ENCODE measurements around the gene KCNMB2.
"Not testable (repeated sequence)": the region's sequence is repeated elsewhere in the genome, so short reads cannot be mapped to it uniquely, and the experiment has no call there.

KCNMB2 gene

GRCh38 chr3:178512647-178513046 is 23.6 kb upstream of the KCNMB2 start:
- H3K36me3 Mint-ChIP-seq: no peaks in the 10 kb centered on the region
- ATAC-seq (ENCODE audit: low read depth) (no peak), DNase-seq (ENCODE audit: low spot score in 2 of 2) (no peak)
- H3K4me1 Mint-ChIP-seq: no peaks in the 10 kb centered on the region
- H3K9me3 Mint-ChIP-seq: no peaks in the 10 kb centered on the region
- peaks cover 2% of the 10 kb centered on the region for H3K27me3 Mint-ChIP-seq
- no peak overlapping the region for H3K4me3 Mint-ChIP-seq
- H3K27ac Mint-ChIP-seq: no peak overlapping the region

DNA sequence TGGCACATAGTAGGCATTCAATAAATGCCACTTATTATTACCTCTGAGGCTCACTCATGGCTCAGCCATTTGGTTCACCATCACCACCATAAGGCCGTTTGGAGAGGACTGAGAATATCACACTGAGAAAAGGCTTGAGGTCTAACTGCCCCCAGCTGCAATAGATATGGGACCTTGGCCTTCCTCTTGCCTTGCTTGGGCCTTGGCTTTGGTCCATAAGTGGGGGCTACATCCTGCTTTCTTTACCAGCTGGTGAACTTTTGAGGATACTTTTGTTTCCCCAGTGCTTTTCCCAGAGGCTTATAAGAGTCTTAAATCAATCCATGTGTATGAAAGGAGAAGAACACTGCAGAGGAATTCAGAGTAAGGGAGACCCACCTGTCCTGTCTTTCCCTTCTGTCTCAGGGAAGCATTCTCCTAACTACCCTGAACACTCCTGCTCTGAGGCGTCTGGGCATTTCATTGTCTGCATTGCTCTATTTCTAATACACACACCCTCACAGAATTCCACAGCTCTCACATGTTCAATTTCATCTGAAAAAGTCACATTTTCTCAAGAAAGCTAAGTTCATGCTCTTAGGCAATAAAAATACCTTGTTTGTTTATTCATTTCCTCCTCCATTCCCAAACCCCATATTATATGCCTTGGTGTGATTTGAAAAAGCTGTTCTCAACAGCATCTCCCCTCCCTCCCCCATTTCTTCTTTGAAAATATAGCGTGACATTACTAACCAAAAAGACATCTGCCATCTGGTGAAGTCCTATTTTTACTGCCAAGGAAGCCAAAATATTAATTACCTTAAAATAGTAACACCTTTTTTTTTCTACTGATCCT is 22.5 kb upstream of the KCNMB2 start:
- Mint-ChIP-seq H3K27ac (no peak overlapping the region), H3K27me3 (peaks cover 5% of the 10 kb centered on the region), H3K4me3 (no peak overlapping the region), H3K4me1 (no peaks in the 10 kb centered on the region), H3K36me3 (no peaks in the 10 kb centered on the region), H3K9me3 (no peaks in the 10 kb centered on the region)
- no peak for DNase-seq (ENCODE audit: low spot score in 2 of 2)
- no peak for ATAC-seq (ENCODE audit: low read depth)

DNA sequence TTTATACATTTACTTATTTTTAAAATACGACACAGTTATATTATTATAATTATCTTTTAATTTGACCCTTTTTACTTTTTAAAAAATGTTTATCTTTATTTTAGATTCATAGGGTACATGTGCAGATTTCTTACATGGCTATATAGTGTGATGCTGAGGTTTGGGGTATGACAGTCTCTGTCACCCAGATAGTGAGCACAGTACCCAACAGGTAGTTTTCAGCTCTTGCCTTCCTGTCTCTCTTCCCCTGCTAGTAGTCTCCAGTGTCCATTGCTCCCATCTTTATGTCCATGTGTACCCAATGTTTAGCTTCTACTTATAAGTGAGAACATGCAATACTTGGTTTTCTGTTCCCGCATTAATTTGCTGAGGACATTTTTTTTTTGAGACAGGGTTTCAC is 21.8 kb upstream of the KCNMB2 start:
- H3K36me3 Mint-ChIP-seq: no peaks in the 10 kb centered on the region
- no peaks in the 10 kb centered on the region for H3K9me3 Mint-ChIP-seq
- no peak for DNase-seq (ENCODE audit: low spot score in 2 of 2)
- ATAC-seq (ENCODE audit: low read depth): no peak
- no peaks in the 10 kb centered on the region for H3K4me1 Mint-ChIP-seq
- H3K27me3 Mint-ChIP-seq: peaks cover 5% of the 10 kb centered on the region
- no peak overlapping the region for H3K4me3 Mint-ChIP-seq
- no peak overlapping the region for H3K27ac Mint-ChIP-seq

DNA sequence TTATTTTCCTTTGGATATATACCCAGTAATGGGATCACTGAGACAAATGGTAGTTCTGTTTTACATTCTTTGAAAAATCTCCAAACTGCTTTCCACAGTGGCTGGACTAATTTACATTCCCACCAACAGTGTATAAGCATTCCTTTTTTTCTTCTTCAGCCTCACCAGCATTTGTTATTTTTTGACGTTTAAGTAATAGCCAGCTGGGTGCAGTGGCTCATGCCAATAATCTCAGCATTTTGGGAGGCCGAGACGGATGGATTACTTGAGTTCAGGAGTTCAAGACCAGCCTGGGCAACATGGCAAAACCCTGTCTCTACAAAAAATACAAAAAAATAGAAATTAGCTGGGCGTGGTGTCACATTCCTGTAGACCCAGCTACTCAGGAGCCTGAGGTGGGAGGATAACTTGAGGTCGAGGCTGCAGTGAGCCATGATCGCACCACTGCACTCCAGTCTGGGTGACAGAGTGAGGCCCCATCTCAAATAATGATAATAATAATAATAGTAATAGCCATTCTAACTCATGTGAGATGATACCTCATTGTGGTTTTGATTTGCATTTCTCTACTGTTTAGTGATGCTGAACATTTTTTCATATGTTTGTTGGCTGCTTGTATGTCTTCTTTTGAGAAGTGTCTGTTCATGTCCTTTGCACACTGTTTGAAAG is 21.0 kb upstream of the KCNMB2 start:
- not testable (repeated sequence) for H3K4me1 Mint-ChIP-seq; H3K4me3 Mint-ChIP-seq; DNase-seq (ENCODE audit: low spot score in 2 of 2); H3K9me3 Mint-ChIP-seq; H3K36me3 Mint-ChIP-seq; H3K27me3 Mint-ChIP-seq; ATAC-seq (ENCODE audit: low read depth); H3K27ac Mint-ChIP-seq

- no peaks in the 10 kb centered on the region for H3K9me3 Mint-ChIP-seq
- H3K4me3 Mint-ChIP-seq: no peak overlapping the region
- ATAC-seq (ENCODE audit: low read depth): no peak
Observed at GRCh38 chr3:178517665-178518334, 18.4 kb upstream of the KCNMB2 start.

DNA sequence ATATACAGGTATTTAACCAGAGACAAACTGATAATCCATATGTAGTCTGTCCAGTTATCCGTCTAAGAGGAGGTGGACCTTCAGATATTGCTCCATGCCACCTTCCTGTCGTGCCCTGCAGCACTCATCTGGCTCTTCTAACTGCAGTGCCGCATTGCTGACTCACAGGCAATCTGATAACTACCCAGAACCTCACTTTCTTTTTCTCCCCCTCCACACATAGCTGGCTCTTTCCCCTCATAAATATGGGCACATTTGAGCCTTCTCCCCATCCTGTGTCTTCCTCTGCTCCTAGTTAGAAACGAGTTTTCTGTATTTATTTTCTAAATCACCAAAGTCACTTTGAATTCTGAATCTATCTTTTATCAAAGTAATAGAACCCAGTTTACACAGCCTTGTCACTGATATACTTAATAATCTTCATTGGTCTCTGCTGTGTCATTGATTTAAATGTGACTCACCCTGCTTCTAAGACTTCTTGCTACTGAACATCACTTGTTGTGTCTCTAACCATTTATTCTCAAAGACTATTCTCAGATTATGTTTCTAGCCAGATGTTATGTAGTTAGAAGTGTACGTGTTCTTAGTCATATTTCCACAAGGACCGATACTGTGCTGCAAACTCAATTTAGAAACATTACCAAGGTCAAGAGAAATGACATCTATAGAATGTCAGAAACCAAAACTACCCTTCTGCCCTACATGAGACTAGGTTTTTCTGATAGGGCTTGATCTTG is 17.4 kb upstream of the KCNMB2 start:
- Mint-ChIP-seq H3K27me3 (peaks cover 3% of the 10 kb centered on the region), H3K4me3 (no peak overlapping the region)

More at GRCh38 chr3:178517665-178518334, 18.4 kb upstream of the KCNMB2 start:
- peaks cover 3% of the 10 kb centered on the region for H3K27me3 Mint-ChIP-seq
- H3K4me1 Mint-ChIP-seq: no peaks in the 10 kb centered on the region
- DNase-seq (ENCODE audit: low spot score in 2 of 2): no peak
- no peak overlapping the region for H3K27ac Mint-ChIP-seq
- H3K36me3 Mint-ChIP-seq: no peaks in the 10 kb centered on the region

DNA sequence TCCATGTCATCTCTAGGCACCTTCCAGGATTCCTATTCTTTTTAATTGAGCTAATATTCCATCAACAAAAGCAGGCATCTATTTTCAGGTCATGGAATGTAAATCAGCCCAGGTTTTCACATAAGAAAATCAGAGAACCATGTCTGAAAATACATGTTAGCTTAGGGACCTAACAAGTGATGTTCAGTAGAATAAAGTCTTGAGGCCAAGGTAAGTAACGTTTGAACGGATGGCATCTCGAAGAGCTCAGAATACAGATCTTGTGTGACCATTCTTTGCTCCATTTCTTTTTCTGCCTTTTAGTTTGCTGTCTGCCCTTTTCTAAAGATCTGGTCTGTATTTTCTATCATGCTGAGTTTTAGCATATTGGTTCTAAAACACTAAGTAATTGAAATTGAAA is 16.5 kb upstream of the KCNMB2 start:
- Mint-ChIP-seq H3K4me3 (no peak overlapping the region), H3K36me3 (no peaks in the 10 kb centered on the region), H3K9me3 (no peaks in the 10 kb centered on the region), H3K27ac (no peak overlapping the region), H3K27me3 (peaks cover 3% of the 10 kb centered on the region), H3K4me1 (no peaks in the 10 kb centered on the region)
- no peak for DNase-seq (ENCODE audit: low spot score in 2 of 2)
- ATAC-seq (ENCODE audit: low read depth): no peak

More for the DNA sequence above, 17.4 kb upstream of the KCNMB2 start:
- ATAC-seq (ENCODE audit: low read depth) (no peak), DNase-seq (ENCODE audit: low spot score in 2 of 2) (no peak)
- Mint-ChIP-seq H3K27ac (no peak overlapping the region), H3K9me3 (no peaks in the 10 kb centered on the region), H3K4me1 (no peaks in the 10 kb centered on the region), H3K36me3 (no peaks in the 10 kb centered on the region)

DNA sequence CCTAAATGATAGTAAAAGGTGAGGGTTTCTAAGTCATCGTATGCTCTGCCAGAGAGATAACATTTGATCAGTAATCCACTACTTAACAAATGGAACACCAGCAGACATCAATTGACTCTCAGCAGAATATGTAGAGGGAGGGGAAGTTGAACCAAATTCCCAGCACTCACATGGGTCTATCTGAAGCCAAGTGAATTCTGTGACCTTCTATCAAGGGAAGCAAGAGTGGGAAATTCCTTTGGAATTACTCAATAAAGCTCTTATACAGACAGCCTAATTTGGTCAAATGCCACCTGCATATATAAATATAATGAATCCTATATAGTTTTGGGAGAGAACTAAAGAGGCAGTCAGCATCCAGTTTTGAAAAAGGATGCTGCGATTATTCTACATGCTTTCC is 15.8 kb upstream of the KCNMB2 start:
- ATAC-seq (ENCODE audit: low read depth) (no peak), DNase-seq (ENCODE audit: low spot score in 2 of 2) (no peak)
- H3K4me1 Mint-ChIP-seq: no peaks in the 10 kb centered on the region
- no peaks in the 10 kb centered on the region for H3K9me3 Mint-ChIP-seq
- H3K4me3 Mint-ChIP-seq: no peak overlapping the region
- no peaks in the 10 kb centered on the region for H3K36me3 Mint-ChIP-seq
- H3K27me3 Mint-ChIP-seq: peaks cover 4% of the 10 kb centered on the region
- H3K27ac Mint-ChIP-seq: no peak overlapping the region

- Mint-ChIP-seq H3K27me3 (peaks cover 4% of the 10 kb centered on the region), H3K27ac (no peak overlapping the region), H3K36me3 (no peaks in the 10 kb centered on the region), H3K9me3 (no peaks in the 10 kb centered on the region), H3K4me3 (no peak overlapping the region), H3K4me1 (no peaks in the 10 kb centered on the region)
- ATAC-seq (ENCODE audit: low read depth) (no peak), DNase-seq (ENCODE audit: low spot score in 2 of 2) (no peak)
Observed at GRCh38 chr3:178522200-178523052, 13.8 kb upstream of the KCNMB2 start.

- no peak overlapping the region for H3K4me3 Mint-ChIP-seq
- H3K27ac Mint-ChIP-seq: no peak overlapping the region
- H3K4me1 Mint-ChIP-seq: no peaks in the 10 kb centered on the region
- DNase-seq (ENCODE audit: low spot score in 2 of 2) (no peak), ATAC-seq (ENCODE audit: low read depth) (no peak)
- H3K36me3 Mint-ChIP-seq: no peaks in the 10 kb centered on the region
- H3K9me3 Mint-ChIP-seq: no peaks in the 10 kb centered on the region
- H3K27me3 Mint-ChIP-seq: peaks cover 4% of the 10 kb centered on the region
Observed at GRCh38 chr3:178525251-178525650, 11.0 kb upstream of the KCNMB2 start.

GRCh38 chr3:178526291-178526690 is 9.9 kb upstream of the KCNMB2 start:
- H3K27ac Mint-ChIP-seq: no peak overlapping the region
- no peak for ATAC-seq (ENCODE audit: low read depth)

DNA sequence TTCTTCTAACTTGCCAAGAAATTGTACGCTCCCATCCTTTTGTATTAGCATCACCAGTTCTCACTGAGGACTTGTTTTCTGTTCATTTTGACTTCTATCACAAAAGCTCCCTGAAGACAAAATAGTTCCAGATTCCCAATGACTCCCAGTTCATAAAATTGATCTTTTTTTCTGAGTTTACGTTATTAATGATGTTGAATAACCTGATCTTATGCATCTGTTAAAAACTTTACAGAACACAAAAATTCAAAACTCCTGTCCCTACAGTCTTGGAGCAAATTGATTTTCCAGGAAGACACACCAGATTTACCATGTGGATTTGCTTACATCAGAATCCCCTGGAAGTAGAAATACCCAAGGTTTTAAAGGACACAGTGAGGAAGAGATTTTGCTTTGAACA is 8.3 kb upstream of the KCNMB2 start:
- Mint-ChIP-seq H3K9me3 (peaks cover 2% of the 10 kb centered on the region), H3K36me3 (peaks cover 2% of the 10 kb centered on the region), H3K27ac (no peak overlapping the region), H3K4me3 (no peak overlapping the region), H3K27me3 (peaks cover 7% of the 10 kb centered on the region), H3K4me1 (no peaks in the 10 kb centered on the region)
- ATAC-seq (ENCODE audit: low read depth): no peak
- DNase-seq (ENCODE audit: low spot score in 2 of 2): no peak

More at GRCh38 chr3:178526291-178526690, 9.9 kb upstream of the KCNMB2 start:
- Mint-ChIP-seq H3K9me3 (peaks cover under 1% of the 10 kb centered on the region), H3K4me1 (no peaks in the 10 kb centered on the region), H3K4me3 (no peak overlapping the region), H3K36me3 (no peaks in the 10 kb centered on the region), H3K27me3 (peaks cover 4% of the 10 kb centered on the region)
- no peak for DNase-seq (ENCODE audit: low spot score in 2 of 2)

- Mint-ChIP-seq H3K36me3 (peaks cover 2% of the 10 kb centered on the region), H3K4me1 (no peaks in the 10 kb centered on the region), H3K27ac (no peak overlapping the region), H3K27me3 (peaks cover 10% of the 10 kb centered on the region), H3K4me3 (no peak overlapping the region), H3K9me3 (peaks cover 2% of the 10 kb centered on the region)
- no peak for DNase-seq (ENCODE audit: low spot score in 2 of 2)
- ATAC-seq (ENCODE audit: low read depth): no peak
Observed at GRCh38 chr3:178529606-178530225, 6.5 kb upstream of the KCNMB2 start.

All from memory B cell (primary cell).